ENCODE results near the gene SRRT.

The SRRT gene

GRCh38 chr7:100892364-100893317 is 17.7 kb downstream of the SRRT start:
- TF ChIP-seq CTCF (IDR thresholded peaks at IDR 0.05; ENCODE audit: borderline replicate concordance, insufficient read depth, low read depth, low read length), result no peak
- no peak overlapping the region for H3K4me3 ChIP-seq (ENCODE audit: low read depth, low read length)

- TF ChIP-seq CTCF (IDR thresholded peaks at IDR 0.05; ENCODE audit: borderline replicate concordance, insufficient read depth, low read depth, low read length), result no peak
- H3K4me3 ChIP-seq (ENCODE audit: low read depth, low read length), result no peak overlapping the region
These were observed 18.5 kb downstream of the SRRT start for GRCh38 chr7:100893318-100893895.

- no peak for TF ChIP-seq CTCF (IDR thresholded peaks at IDR 0.05; ENCODE audit: borderline replicate concordance, insufficient read depth, low read depth, low read length)
- H3K4me3 ChIP-seq (ENCODE audit: low read depth, low read length), result peak overlapping the region; percentile 48
These were observed 19.2 kb downstream of the SRRT start for GRCh38 chr7:100893910-100894721.

GRCh38 chr7:100894860-100895700 is 20.2 kb downstream of the SRRT start:
- peak overlapping the region; percentile 48 for H3K4me3 ChIP-seq (ENCODE audit: low read depth, low read length)
- peak; percentile 86 for TF ChIP-seq CTCF (IDR thresholded peaks at IDR 0.05; ENCODE audit: borderline replicate concordance, insufficient read depth, low read depth, low read length)

GRCh38 chr7:100895701-100895955 is 20.7 kb downstream of the SRRT start, which contains the start of gene ACHE:
Gene ACHE (minus strand): TSS chr7:100895888. CDS start chr7:100894232, 1,656 bp downstream.
- peak within 1 kb of the TSS; percentile 48 for H3K4me3 ChIP-seq (ENCODE audit: low read depth, low read length)
- no peak for TF ChIP-seq CTCF (IDR thresholded peaks at IDR 0.05; ENCODE audit: borderline replicate concordance, insufficient read depth, low read depth, low read length)

GRCh38 chr7:100895956-100896731 is 21.2 kb downstream of the SRRT start:
- H3K4me3 ChIP-seq (ENCODE audit: low read depth, low read length), result no peak overlapping the region
- no peak for TF ChIP-seq CTCF (IDR thresholded peaks at IDR 0.05; ENCODE audit: borderline replicate concordance, insufficient read depth, low read depth, low read length)
